Suppressor macrophage treated with lipopolysaccharide for 1 hour (primary cell): Measurements from ENCODE around the gene DHH.
"Not testable (repeated sequence)": the region's sequence is repeated elsewhere in the genome, so short reads cannot be mapped to it uniquely, and the experiment has no call there.

Experiments used
- DNase-seq, 3 donors: peaks; one replicate each; pipeline ENCODE4 v3.0.0-alpha.2; 2020 to 2022

DHH gene

GRCh38 chr12:49094160-49094974 is at the start of gene DHH:
Gene DHH (minus strand): TSS chr12:49094801. CDS start chr12:49094512, 289 bp downstream.
- DNase-seq, result peak in 1 of 3 donors; percentile 30

- DNase-seq, result no peak
Observed at GRCh38 chr12:49144384-49144783, 49.8 kb upstream of the DHH start.

GRCh38 chr12:49138999-49139398 is 44.4 kb upstream of the DHH start:
- DNase-seq, result no peak

GRCh38 chr12:49138587-49138986 is 44.0 kb upstream of the DHH start:
- DNase-seq, result no peak

GRCh38 chr12:49137476-49137875 is 42.9 kb upstream of the DHH start:
- no peak for DNase-seq

GRCh38 chr12:49136997-49137396 is 42.4 kb upstream of the DHH start:
- not testable (repeated sequence) for DNase-seq

GRCh38 chr12:49133590-49133989 is 39.0 kb upstream of the DHH start:
- no peak for DNase-seq

GRCh38 chr12:49133014-49133413 is 38.4 kb upstream of the DHH start:
- DNase-seq, result no peak

- peak in 2 of 3 donors; percentile 16 to 26 for DNase-seq
Observed at GRCh38 chr12:49131894-49132461, 37.4 kb upstream of the DHH start.

- DNase-seq, result peak; percentile 92 to 96 (median 94)
Observed at GRCh38 chr12:49131051-49131893, 36.7 kb upstream of the DHH start, which contains the start of gene TUBA1B. Gene TUBA1B (minus strand): TSS chr12:49131395. CDS start chr12:49131300, 95 bp downstream.

GRCh38 chr12:49130151-49131050 is 35.8 kb upstream of the DHH start:
- DNase-seq, result peak; percentile 99

- no peak for DNase-seq
Observed at GRCh38 chr12:49129332-49130150, 34.9 kb upstream of the DHH start.

GRCh38 chr12:49127971-49128370 is 33.4 kb upstream of the DHH start:
- not testable (repeated sequence) for DNase-seq

GRCh38 chr12:49126852-49127763 is 32.5 kb upstream of the DHH start:
- no peak for DNase-seq

GRCh38 chr12:49121047-49121696 is 26.6 kb upstream of the DHH start:
- DNase-seq, result peak; percentile 72 to 77 (median 73)

GRCh38 chr12:49111206-49111605 is 16.6 kb upstream of the DHH start:
- no peak for DNase-seq

- DNase-seq, result peak; percentile 99 to 100 (median 100)
Observed at GRCh38 chr12:49110464-49111155, 16.0 kb upstream of the DHH start, which contains the start of gene LMBR1L. Gene LMBR1L (minus strand): TSS chr12:49110847. CDS start chr12:49110555, 292 bp downstream.

GRCh38 chr12:49109641-49110463 is 15.3 kb upstream of the DHH start:
- peak in 1 of 3 donors; percentile 26 for DNase-seq
